NAMALWA (cell line): ENCODE results near the gene KICS2.
"Not testable (repeated sequence)": the region's sequence is repeated elsewhere in the genome, so short reads cannot be mapped to it uniquely, and the experiment has no call there.

ENCODE experiments used
- DNase-seq: peaks from one replicate; pipeline ENCODE4 v3.0.0-alpha.2; 2015; ENCODE audit warnings: low spot score

Gene KICS2

DNA sequence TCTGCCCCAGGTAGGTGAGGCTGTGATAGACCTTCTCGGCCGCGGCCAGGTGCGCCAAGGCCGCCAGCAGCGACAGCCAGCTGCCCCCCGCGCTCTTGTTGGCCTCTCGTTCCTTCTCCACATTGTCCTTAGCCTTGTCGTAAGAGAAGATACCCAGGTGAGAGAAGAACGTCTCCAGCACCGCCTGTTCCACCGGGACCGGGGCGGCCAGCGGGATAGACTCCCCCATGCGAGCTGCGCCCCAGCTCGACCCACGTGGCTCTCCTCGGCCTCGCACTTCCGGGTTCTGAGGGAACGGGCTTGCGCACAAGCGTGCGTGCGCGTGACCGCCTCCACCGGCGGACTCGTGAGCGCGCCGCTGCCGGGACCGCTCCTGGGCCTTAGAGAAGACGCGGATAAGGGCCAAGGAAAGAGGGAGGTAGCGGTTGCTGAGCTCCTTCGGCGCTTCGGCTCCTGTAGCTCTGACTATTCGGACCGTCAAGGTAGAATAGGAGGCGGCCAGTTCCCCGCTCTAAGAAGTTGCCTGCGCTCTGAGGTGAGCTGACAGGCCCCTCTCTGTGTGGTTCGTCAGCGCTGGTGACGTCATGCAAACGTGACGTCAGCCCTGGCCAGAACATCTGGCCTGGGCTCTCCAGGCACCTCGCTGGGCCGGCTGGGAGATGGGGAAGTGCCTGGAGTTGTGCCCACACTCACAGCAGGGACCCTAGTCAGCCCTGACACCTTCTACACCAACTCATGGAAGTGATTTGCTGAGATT is at the start of gene KICS2:
Gene KICS2, minus strand, starts transcription at position 288 of the 757 bp plus-strand sequence. Its CDS starts 59 bp downstream, at position 229.
- DNase-seq = peak; percentile 94

GRCh38 chr12:64270411-64270810 is 48.3 kb upstream of the KICS2 start:
- DNase-seq = no peak

DNA sequence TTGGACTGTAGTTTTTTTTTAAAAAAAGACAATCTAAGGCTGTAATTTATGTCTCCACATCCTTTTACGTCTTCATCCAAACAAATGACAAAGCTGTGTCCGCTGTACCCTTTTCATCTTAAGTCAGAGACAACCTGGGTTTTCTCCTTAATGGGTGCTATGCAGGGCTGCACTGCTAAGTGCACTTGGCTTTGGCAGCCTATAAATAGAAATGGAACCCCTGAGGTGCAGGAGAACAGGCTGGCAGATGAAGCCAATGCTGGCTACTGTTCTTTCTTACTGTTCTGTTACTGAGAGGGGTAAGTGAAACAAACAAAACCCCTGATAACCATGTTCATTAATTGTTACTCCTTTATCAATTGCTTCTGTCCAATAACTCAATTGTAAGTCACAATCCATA is 47.1 kb upstream of the KICS2 start:
- no peak for DNase-seq

GRCh38 chr12:64268409-64268808 is 46.3 kb upstream of the KICS2 start:
- no peak for DNase-seq

DNA sequence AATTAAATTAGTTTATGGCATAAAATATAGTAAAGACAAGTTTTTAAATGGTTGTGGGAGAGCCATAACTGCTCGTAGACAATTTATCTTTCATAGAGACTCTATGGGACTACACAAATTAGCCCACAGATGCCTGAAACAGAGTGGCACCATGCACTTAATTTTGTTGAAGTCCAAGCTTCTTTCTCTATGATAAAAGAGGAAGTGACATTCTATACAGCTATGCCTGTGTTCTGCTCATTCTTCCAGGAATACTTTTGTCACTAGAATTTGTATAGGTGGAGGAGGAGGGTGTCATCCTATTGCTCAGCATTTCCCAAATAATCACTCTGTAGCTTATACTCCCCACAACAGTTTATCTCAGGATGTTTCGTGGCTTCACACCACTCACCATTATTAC is 43.7 kb upstream of the KICS2 start:
- DNase-seq = no peak

DNA sequence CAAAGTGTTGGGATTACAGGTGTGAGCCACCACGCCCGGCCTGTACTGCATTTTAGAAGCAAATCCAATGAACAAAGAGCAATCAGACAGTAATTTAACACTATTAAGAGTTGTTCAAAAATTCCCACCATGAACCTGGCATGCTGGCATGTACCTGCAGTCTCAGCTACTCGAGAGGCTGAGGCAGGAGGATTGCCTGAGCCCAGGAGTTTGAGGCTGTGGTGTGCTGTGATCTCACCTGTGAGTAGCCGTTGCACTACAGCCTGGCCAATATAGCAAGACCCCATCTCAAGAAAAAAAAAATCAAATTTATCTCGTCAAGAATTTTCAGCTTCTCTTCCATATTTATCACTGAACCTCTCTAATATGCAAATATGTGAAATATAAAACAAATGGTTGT is 39.7 kb upstream of the KICS2 start:
- no peak for DNase-seq

DNA sequence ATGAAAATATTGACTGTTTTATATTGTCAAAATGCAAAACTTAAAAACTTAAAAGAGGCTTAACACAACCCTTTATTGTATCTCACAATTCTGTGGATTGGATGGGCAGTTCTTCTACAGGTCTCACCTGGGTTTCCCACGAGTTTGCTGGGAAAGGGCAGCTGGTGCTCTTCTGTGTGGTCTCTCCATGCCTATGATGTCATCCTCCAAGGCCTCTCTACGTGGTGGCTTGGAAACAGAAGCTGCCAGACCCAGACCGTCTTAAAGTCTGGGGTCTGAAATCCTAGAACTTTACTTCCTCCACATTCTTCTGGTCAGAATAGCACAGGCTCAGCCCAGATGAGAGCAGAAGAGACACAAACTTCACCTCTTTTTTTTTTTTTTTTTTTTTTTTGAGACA is 36.5 kb upstream of the KICS2 start:
- DNase-seq = no peak

DNA sequence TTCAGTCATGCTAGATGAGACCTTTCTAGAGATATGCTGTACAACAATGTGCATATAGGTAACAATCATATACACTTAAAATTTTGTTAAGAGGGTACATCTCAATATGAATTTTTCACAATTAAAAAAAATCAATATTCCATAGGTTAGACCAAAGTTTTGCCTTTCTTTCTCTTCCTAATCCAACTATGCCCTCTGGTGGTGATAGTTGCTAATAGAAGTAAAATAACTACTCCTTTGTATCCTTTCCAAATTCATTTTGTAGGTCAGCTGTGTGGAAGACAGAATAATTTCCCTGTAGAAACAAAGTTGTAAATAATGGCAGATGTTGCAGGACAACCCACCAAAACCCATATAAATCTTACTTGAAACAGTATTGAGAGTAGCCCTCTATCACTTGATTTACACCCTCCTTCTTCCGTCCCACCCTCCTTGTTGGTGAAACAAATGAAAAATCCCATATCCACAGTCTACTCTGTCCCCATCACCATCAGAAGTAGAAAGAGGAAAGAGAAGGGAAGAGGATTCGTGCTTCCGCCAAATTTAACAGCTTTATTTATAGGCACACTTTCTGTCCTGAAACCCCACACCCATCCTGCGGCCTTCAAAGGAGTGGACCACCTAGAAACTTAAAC is 34.2 kb upstream of the KICS2 start:
- DNase-seq = peak; percentile 75

DNA sequence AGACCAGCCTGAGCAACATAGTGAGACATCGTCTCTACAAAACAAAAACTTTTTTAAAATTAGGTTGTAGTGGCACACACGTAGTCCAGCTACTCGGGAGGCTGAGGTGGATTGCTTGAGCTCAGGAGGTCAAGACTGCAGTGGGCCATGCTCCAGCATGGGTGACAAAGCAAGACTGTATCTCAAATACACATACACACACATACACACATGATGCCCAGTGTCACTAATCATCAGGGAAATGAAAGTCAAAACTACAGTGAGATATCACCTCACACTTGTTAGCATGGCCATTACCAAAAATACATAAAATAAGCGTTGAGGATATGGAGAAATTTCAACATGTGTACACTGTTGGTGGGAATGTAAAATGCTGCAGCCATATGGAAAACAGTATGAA is 33.2 kb upstream of the KICS2 start:
- no peak for DNase-seq

GRCh38 chr12:64253356-64253755 is 31.3 kb upstream of the KICS2 start:
- DNase-seq = no peak

DNA sequence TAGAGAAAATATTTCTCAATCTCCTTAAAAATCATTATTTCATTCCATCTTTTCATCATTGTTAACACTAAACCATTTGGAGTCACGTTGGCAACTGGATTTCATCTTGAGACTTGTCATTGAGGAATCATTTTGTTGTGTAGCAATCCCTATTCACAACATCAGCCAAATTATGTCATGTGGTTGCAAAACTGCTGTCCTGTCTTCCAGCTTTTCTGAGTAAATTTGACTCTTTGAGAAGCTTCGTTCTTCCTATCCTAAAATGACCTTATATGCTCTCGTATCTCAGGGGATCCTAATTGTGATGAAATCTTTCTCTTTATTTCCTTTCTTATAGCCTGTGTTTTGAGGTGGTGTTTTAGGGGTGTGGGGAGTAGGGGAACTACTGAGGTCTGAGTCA is 30.6 kb upstream of the KICS2 start:
- DNase-seq = no peak

- no peak for DNase-seq
These were observed 21.7 kb upstream of the KICS2 start for GRCh38 chr12:64243809-64244208.

GRCh38 chr12:64240781-64241180 is 18.7 kb upstream of the KICS2 start:
- DNase-seq = no peak

- DNase-seq = no peak
These were observed 15.3 kb upstream of the KICS2 start for GRCh38 chr12:64237382-64237781.

DNA sequence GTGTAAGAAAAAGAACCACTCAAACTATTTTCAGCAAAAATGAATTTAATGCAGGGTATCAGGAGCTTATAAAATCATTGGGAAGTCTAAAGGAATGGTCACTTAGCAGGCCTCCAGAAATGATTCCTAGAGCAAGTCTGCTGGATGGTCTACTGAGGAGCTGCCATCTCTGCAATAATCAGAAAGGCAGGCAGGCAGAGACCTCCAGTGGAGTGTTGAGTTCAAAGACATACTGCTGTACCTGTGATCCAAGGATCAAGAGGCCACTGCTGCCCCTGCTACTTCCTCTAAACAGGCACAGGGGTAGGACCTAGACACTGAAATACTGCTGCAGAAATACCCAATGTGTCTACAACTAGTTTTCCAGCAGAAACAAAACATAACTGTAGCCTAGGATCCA is 14.5 kb upstream of the KICS2 start:
- no peak for DNase-seq

DNA sequence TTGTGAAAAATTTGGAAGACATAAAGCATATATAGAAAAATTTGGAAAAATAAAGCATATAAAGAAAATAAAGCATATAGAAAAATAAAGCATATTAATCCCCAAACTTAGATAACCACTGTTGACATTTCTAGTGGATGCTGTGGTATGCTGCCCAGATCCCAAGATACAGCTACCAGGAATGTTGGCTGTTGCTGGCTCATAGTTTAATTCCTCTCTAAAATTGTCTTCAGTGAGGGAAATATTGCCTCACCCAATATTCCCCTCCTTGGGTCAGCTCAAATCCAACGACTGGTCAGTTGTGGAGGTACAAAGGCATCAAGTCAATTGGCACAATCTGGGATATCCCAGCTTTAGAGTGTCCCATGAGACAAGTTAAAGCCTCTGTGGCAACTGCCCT is 10.1 kb upstream of the KICS2 start:
- DNase-seq = no peak

GRCh38 chr12:64229796-64230195 is 7.7 kb upstream of the KICS2 start:
- no peak for DNase-seq

GRCh38 chr12:64229240-64229639 is 7.1 kb upstream of the KICS2 start:
- DNase-seq = no peak

DNA sequence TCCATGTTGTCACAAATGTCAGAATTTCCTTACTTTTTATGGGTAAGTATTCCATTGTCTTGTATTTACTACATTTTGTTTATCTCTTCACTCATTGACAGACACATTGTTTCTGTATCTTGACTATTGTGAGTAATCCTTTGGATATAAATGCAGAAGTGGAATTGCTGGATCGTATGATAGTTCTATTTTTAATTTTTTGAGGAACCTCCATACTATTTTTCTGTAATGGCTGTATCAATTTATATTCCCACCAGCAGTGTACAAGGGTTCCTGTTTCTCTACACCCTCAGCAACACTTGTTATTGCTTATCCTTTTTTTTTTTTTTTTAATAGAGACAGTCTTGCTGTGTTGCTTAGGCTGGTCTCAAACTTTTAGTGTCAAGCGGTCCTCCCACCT is 3.5 kb upstream of the KICS2 start:
- DNase-seq = no peak

DNA sequence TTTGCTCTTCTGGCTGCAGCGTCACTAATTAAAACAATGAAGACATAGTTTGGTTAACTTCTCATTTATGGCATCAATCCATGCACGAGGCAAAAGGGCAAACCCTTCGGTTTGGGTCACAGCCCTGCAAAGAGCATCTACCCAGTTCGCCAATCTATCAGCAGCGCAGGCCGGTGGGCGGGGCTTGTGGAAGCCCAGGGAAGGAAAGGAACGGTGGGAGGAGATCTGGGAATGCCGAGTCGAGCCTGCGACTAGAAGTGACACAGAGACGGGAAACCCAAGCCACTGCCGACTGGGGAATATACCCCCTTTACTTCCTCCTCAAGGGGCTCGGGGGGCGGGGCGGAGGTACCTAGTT is 466 bp downstream of the KICS2 start:
- peak; percentile 72 for DNase-seq

DNA sequence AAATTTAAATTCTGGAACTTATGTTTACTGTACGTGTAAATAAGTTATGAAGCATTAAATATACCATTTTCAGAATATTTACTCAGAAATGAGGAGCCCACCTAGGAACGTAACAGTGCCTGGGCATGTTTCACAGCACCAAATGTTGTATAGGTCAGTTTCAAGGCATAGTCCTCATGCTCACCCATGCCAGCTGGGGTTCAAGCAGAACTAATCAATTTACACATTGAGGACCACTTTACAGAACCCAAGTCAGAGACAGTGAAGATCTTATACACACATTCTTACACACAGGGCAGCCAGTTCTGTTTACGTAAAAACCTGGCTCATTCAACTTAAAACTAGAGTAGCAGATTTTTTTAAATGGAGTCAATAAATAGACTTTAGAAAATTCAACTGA is 2.0 kb downstream of the KICS2 start:
- DNase-seq = no peak

DNA sequence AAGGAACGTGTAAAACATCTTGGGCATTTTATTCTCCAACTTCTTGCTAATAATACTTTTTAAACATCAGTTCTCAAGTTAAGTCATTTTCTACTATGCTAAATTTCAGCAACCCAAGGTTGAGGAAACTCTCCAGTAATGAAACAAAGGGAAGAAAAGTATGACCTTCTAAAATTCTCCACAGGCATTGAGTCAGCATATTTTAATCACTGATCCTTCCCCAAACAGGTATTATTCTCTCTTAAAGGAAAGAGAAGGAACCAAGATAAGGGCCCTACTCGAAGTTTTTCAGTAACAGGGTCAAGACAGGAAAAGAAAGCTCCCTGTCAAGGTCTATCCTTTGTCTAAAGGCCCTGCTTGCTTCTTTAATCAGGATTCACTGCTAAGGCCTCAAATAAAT is 3.0 kb downstream of the KICS2 start:
- no peak for DNase-seq

- DNase-seq = no peak
These were observed 3.5 kb downstream of the KICS2 start for GRCh38 chr12:64218597-64218996.

DNA sequence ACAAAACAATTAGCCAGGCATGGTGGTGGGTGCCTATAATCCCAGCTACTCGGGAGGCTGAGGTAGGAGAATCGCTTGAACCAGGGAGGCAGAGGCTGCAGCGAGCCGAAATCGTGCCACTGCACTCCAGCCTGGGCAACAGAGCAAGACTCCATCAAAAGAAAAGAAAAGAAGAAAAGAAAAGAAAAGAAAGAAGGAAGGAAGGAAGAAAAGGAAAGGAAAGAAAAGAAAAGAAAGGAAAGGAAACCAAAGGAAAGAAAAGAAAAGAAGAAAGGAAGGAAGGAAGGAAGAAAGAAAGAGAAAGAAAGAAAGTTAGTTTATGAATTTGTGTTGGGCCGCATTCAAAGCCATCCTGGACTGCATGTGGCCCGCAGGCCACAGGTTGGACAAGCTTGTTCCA is 4.5 kb downstream of the KICS2 start:
- DNase-seq = not testable (repeated sequence)
